HFFc6 (cell line): ENCODE results near the gene TAAR6. TPM values are rescaled to one million over a fixed set of nuclear protein-coding genes. Genes with fewer than 3 reads are reported as not detected.

Experiments used
- DNase-seq: peaks from one replicate; pipeline ENCODE4 v3.0.0-alpha.2; 2018
- H3K27ac Mint-ChIP-seq: 2 replicates; pipeline ENCODE4 v1.8.0; 2020; ENCODE audit warnings: mild to moderate bottlenecking, mixed read lengths
- H3K27me3 Mint-ChIP-seq: 2 replicates; pipeline ENCODE4 v1.8.0; 2021; ENCODE audit warnings: mild to moderate bottlenecking, moderate library complexity, mixed read lengths; ENCODE audit not compliant: insufficient read depth
- H3K36me3 Mint-ChIP-seq: 2 replicates; pipeline ENCODE4 v1.8.0; 2021; ENCODE audit warnings: low read depth, mixed read lengths
- H3K4me1 Mint-ChIP-seq: 2 replicates; pipeline ENCODE4 v1.8.0; 2020; ENCODE audit warnings: low read depth, mixed read lengths
- H3K4me3 Mint-ChIP-seq: 2 replicates; pipeline ENCODE4 v1.8.0; 2020; ENCODE audit warnings: mild to moderate bottlenecking, moderate library complexity, mixed read lengths
- H3K9me3 Mint-ChIP-seq: 2 replicates; pipeline ENCODE4 v1.8.0; 2020; ENCODE audit warnings: mild to moderate bottlenecking, mixed read lengths
- CTCF ChIP-seq: fragments of 200-600 bp; sonication (generic); IDR thresholded peaks from 2 replicates; pipeline ENCODE4 v1.5.0; 2021; ENCODE audit warnings: antibody characterized with exemption, mild to moderate bottlenecking
- total RNA-seq, 6 experiments: library from RNA; stranded (reverse); fragmentation: NEBNext Ultra II Directional; extraction: Animal tissue kit (Norgen Biotek cat#: 25700); gene quantifications; 2 replicates in 1 of 6; 3 replicates in 5 of 6; pipeline ENCODE4 v1.2.3, GENCODE V29; 2021

TAAR6 gene
- total RNA-seq, 6 experiments from 2014 or later, result not detected

- Mint-ChIP-seq H3K4me3 (no peak overlapping the region), H3K9me3 (no peaks in the 10 kb centered on the region), H3K27me3 (peaks cover 20% of the 10 kb centered on the region), H3K27ac (no peak overlapping the region), H3K36me3 (no peaks in the 10 kb centered on the region), H3K4me1 (no peaks in the 10 kb centered on the region)
- no peak for DNase-seq
- TF ChIP-seq CTCF, result no peak
Measured at GRCh38 chr6:132567566-132567965, 2.6 kb upstream of the TAAR6 start.

GRCh38 chr6:132568611-132569010, 1.5 kb upstream of the TAAR6 start:
- no peaks in the 10 kb centered on the region for H3K36me3 Mint-ChIP-seq
- H3K9me3 Mint-ChIP-seq, result no peaks in the 10 kb centered on the region
- DNase-seq, result no peak
- no peaks in the 10 kb centered on the region for H3K4me1 Mint-ChIP-seq
- no peak for TF ChIP-seq CTCF
- no peak overlapping the region for H3K4me3 Mint-ChIP-seq
- H3K27me3 Mint-ChIP-seq, result peaks cover 25% of the 10 kb centered on the region
- H3K27ac Mint-ChIP-seq, result no peak overlapping the region

- H3K9me3 Mint-ChIP-seq, result no peaks in the 10 kb centered on the region
- no peak overlapping the region for H3K4me3 Mint-ChIP-seq
- no peak for DNase-seq
- H3K27me3 Mint-ChIP-seq, result peaks cover 25% of the 10 kb centered on the region
- no peak overlapping the region for H3K27ac Mint-ChIP-seq
- TF ChIP-seq CTCF, result no peak
- no peaks in the 10 kb centered on the region for H3K4me1 Mint-ChIP-seq
- H3K36me3 Mint-ChIP-seq, result no peaks in the 10 kb centered on the region
Measured at GRCh38 chr6:132569170-132569569, 952 bp upstream of the TAAR6 start.

- no peak for DNase-seq
- no peak for TF ChIP-seq CTCF
- Mint-ChIP-seq H3K36me3 (no peaks in the 10 kb centered on the region), H3K4me3 (no peak overlapping the region), H3K27ac (no peak overlapping the region), H3K4me1 (no peaks in the 10 kb centered on the region), H3K27me3 (peaks cover 21% of the 10 kb centered on the region), H3K9me3 (no peaks in the 10 kb centered on the region)
Measured at GRCh38 chr6:132571774-132572173, 1.7 kb downstream of the TAAR6 start.

- H3K36me3 Mint-ChIP-seq, result no peaks in the 10 kb centered on the region
- no peak overlapping the region for H3K4me3 Mint-ChIP-seq
- no peak for DNase-seq
- TF ChIP-seq CTCF, result no peak
- peaks cover 3% of the 10 kb centered on the region; the same call in 1 of the 2 replicates for H3K27me3 Mint-ChIP-seq
- H3K4me1 Mint-ChIP-seq, result no peaks in the 10 kb centered on the region
- H3K9me3 Mint-ChIP-seq, result no peaks in the 10 kb centered on the region
- H3K27ac Mint-ChIP-seq, result no peak overlapping the region
Measured at GRCh38 chr6:132584698-132585097, 14.6 kb downstream of the TAAR6 start.

- H3K27me3 Mint-ChIP-seq, result no peaks in the 10 kb centered on the region; the same call in 1 of the 2 replicates
- no peaks in the 10 kb centered on the region for H3K4me1 Mint-ChIP-seq
- no peak for DNase-seq
- no peak for TF ChIP-seq CTCF
- H3K27ac Mint-ChIP-seq, result no peak overlapping the region
- no peak overlapping the region for H3K4me3 Mint-ChIP-seq
- H3K36me3 Mint-ChIP-seq, result no peaks in the 10 kb centered on the region
- H3K9me3 Mint-ChIP-seq, result no peaks in the 10 kb centered on the region
Measured at GRCh38 chr6:132587424-132587823, 17.3 kb downstream of the TAAR6 start.
